ENCODE data around the gene IRF5. TPM values are rescaled to one million over a fixed set of nuclear protein-coding genes. Genes with fewer than 3 reads are reported as not detected.

IRF5 gene
- polyA plus RNA-seq, 1 donor from 2014 or later, result not detected

DNA sequence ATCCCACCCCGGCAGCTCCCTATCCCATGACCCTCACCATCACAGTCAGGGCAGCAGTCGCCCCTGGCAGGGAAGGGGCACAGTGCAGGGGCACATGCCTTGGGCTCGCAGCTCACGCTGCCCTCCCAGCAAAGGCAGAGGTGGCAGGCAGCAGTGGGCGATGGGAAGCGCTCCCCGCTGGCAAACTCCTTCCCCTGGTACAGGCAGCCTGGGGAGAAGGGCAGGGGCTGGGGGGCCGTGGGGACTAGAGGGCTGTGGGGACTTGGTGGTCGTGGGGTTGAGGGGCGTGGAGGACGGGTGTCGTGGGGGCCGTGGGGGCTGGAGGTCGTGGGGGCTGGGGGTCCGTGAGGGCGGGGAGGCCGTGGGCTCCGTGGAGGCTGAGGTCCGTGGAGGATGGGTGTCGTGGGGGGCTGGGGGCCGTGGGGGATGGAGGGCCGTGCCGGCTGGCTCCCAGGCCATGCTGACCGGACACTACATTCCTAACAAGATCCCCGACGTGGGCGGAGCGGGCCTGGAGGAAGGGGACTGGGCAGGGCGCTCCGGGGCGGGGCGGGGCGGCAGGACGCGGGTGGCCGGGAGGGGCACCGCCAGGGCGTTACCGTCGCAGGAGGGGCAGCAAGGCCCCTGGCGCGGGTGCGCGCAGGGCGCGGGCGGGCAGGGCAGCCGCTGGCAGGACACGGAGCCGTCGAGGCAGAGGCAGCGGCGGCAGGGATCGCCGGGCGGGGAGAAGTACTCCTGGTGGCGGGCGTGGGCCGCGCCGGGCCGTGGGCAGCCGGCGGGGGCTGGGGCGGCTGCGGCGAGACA, 47.2 kb upstream of the IRF5 start:
- Histone ChIP-seq H3K27ac (ENCODE audit: low read length) (no peak overlapping the region), H3K9me2 (ENCODE audit: insufficient read depth, low read length) (no peaks in the 10 kb centered on the region), H2AFZ (ENCODE audit: low read depth, low read length) (no peak overlapping the region), H3F3A (ENCODE audit: insufficient read depth, low read length, poor library complexity, severe bottlenecking) (no peaks in the 10 kb centered on the region), H4K20me1 (ENCODE audit: insufficient read depth) (no peaks in the 10 kb centered on the region), H3K9me3 (ENCODE audit: low read length) (no peaks in the 10 kb centered on the region), H3K9ac (ENCODE audit: low read length) (no peak overlapping the region), H3K36me3 (ENCODE audit: insufficient read depth, low read length) (no peaks in the 10 kb centered on the region), H3K27me3 (ENCODE audit: insufficient read depth, low read depth, low read length) (peaks cover 32% of the 10 kb centered on the region), H3K79me2 (replicated peaks; ENCODE audit: insufficient read depth, low read length) (no peaks in the 10 kb centered on the region), H3K4me3 (ENCODE audit: low read length) (no peak overlapping the region), H3K4me2 (ENCODE audit: low read length) (no peak overlapping the region)
- TF ChIP-seq EP300 (conservative IDR thresholded peaks at IDR 0.05; ENCODE audit: poor library complexity, severe bottlenecking), result no peak
- TF ChIP-seq TAF1 (IDR thresholded peaks at IDR 0.05; ENCODE audit: low read depth), result no peak
- TF ChIP-seq REST (IDR thresholded peaks at IDR 0.05; ENCODE audit: borderline replicate concordance), result no peak
- no peak for TF ChIP-seq SMC3 (conservative IDR thresholded peaks at IDR 0.05; ENCODE audit: poor library complexity)
- no peak for TF ChIP-seq CTCF (IDR thresholded peaks at IDR 0.05; ENCODE audit: poor library complexity, severe bottlenecking)
- no peak for TF ChIP-seq EZH2 (IDR thresholded peaks at IDR 0.05; ENCODE audit: borderline replicate concordance, insufficient read depth, low read length, poor library complexity, severe bottlenecking)
- TF ChIP-seq RAD21 (conservative IDR thresholded peaks at IDR 0.05), result no peak

- Histone ChIP-seq H3F3A (ENCODE audit: insufficient read depth, low read length, poor library complexity, severe bottlenecking) (no peaks in the 10 kb centered on the region), H3K27ac (ENCODE audit: low read length) (no peak overlapping the region), H3K9me3 (ENCODE audit: low read length) (no peaks in the 10 kb centered on the region), H4K20me1 (ENCODE audit: insufficient read depth) (no peaks in the 10 kb centered on the region), H3K79me2 (replicated peaks; ENCODE audit: insufficient read depth, low read length) (no peaks in the 10 kb centered on the region), H3K27me3 (ENCODE audit: insufficient read depth, low read depth, low read length) (peaks cover 32% of the 10 kb centered on the region), H3K9me2 (ENCODE audit: insufficient read depth, low read length) (no peaks in the 10 kb centered on the region), H2AFZ (ENCODE audit: low read depth, low read length) (no peak overlapping the region), H3K36me3 (ENCODE audit: insufficient read depth, low read length) (no peaks in the 10 kb centered on the region), H3K4me2 (ENCODE audit: low read length) (no peak overlapping the region), H3K4me3 (ENCODE audit: low read length) (no peak overlapping the region), H3K9ac (ENCODE audit: low read length) (no peak overlapping the region)
- TF ChIP-seq REST (IDR thresholded peaks at IDR 0.05; ENCODE audit: borderline replicate concordance), result no peak
Measured at GRCh38 chr7:128891110-128891941, 46.4 kb upstream of the IRF5 start.

Data from neural cell (in vitro differentiated cells).